Fibroblast of skin of left biceps (primary cell): ENCODE data around the gene ABHD16A.
"Not testable (repeated sequence)": the region's sequence is repeated elsewhere in the genome, so short reads cannot be mapped to it uniquely, and the experiment has no call there.

Source experiments
- DNase-seq, 2 experiments: peaks; one replicate each; pipeline ENCODE4 v3.0.0-alpha.2; 2013; ENCODE audit warnings: low read depth in 2 of 2

Gene ABHD16A

DNA sequence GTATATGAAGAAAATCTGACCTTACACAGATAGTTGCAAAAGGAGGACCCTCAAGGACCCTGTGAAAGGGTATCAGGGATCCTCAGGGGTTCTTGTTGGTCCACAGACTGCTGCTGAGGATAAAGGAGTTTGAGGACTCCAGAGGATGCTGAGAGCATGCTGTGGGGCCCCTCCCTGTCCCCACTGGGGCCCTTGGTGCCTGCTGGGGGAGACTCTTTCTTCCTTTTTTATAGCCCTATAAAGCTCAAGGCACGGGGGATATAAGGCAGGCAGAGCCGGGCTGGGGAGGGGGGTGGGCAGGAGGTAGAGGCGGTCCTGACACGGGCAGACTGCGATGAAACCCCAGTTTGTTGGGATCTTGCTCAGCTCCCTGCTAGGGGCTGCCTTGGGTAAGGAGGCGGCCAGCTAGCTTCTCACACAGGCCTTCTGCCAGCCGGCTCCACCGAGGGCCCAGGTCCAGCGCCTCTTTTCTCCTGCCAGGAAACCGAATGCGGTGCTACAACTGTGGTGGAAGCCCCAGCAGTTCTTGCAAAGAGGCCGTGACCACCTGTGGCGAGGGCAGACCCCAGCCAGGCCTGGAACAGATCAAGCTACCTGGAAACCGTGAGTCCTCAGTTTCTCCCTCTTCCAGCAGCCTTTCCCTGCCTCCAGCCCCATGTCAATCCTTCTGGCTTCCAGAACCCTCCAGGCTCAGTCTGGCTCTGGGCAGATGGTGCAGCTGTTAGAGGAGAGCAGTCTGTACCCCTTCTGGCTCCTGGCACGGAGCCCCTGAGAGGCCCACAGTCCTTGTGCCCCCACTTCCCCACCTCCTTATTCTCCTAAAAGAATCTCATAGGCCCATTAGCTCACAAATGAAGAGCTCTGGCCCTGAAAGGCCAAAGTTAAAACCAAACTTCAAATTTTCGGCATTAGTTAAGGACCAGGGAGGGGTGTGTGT, 12.2 kb upstream of the ABHD16A start, which contains the start of gene LY6G6D:
Gene LY6G6D (plus strand): TSS at position 327 of the 937 bp plus-strand sequence. CDS start 8 bp downstream, at position 335.
- no peak for DNase-seq

DNA sequence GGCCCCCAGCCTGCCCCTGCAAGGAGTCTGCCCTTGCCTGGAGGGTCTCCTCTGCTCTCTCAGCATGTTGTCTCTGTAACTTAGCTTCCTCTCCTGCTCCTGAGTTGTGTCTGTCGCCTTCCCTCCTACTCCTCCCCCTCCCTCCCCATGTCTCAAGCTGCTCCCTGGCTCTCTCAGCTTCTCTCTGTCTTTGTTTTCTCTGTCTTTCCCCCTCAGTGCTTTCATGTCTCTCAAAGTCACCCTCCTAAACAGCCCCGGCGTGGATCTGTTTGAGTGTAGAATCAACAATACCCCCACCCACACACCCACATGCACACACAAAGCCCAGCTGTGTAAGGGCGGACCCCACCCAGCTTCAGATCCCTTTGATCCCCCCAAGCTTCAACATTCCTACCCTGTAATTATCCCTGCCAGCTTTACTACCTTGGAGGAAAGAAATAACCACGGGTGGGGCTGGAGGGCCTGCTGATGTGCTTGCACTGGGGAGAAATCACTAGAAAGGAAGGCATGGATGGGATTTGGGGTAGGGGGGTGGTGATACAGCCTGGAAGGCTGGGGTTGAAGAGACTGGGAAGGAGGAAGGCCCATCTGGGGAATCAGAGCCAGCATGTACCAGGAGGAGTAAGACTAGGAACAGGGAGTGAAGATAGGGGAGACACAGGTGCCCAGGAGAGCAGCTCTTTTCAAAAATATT, 11.0 kb upstream of the ABHD16A start:
- no peak for DNase-seq

DNA sequence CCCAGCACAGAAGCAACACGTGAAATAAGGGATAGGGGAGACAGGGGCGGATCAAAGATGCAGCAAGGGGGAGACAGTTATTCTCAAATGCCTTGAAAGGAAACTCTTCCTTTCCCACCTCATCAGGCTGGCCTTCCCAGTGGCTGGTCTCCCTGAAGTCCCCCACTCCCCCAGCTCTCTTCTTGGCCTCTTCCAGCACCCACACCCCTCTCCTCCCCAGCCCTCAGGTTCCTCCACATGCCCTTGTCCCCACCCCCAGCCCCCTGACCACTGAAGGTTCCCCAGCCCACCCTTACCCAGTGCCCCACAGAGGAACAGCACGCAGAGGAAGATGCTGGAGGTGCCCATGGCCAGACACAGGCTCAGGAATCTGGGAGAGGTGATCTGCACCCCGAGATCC, 10.3 kb upstream of the ABHD16A start:
- DNase-seq: no peak

DNA sequence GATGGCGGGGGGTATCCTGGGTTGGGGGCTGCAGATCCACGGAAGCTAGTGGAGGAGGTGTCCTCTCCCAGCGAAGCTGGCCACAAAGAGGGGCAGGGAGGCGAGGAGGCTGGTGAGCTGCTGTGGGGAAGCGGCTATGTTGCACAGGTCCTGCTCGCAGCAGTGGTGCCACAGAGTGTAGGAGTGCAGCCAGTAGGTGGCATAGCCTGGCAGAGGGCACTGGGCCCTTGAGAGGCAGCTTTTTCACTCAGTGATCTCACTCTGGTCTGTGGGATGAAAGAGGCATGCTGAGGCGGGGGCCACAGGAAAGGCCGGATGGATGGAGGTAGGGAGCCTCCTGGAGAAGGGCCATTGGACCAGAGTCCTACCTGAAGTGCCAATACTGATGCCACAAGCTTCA, 9.2 kb upstream of the ABHD16A start:
- DNase-seq: no peak

DNA sequence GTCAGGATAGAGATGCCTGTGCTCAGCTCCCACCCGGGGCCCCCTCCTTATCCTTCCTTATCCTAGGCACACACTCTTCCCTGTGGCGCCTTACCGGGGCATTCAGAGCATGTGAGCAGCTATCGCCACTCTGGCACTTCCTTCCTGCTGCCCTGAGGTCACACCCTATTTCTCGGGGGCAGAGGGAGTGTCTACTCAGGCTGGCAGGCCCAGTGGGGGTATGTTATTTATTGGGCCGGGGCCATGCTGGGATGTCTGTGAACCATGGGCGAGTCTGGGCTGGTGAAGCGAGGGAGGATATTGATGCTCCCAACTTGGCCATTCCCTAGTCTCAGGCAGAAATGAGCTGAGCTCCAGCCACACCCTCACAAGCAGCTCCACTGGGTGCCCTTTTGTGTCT, 8.1 kb upstream of the ABHD16A start:
- DNase-seq: no peak

DNA sequence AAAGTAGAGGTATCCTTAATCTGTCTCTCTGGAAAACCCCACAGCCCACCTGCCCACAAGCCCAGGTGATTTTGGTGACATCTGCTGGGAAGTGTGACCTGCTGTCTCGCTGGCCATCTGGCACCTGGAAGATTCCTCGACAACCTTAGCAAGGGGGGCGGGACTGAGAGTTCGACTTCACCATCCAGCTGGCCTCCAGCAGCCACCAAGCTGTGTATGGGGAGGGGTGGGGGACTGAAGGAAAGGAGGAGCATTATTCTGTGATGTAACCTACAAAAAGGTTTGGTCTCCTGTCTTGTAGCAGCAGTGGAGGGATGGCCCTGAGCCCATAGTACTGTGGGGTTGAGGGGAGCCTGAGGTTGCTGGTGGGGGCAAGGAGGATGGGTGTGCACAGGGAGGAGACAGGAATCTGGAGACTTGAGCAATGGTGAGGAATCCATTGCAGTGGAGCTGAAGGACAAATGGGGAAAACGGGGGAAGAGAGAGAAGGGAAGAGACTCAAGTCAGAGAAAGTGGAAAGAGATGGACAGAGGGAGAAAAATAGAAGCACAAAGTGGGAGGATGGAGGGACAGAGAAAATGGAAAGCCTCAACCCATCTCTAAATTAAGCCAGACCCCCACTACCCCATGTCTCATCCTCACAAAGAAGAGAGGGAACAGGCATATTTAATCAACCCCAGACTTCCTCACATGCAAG, 7.5 kb upstream of the ABHD16A start:
- no peak for DNase-seq

DNA sequence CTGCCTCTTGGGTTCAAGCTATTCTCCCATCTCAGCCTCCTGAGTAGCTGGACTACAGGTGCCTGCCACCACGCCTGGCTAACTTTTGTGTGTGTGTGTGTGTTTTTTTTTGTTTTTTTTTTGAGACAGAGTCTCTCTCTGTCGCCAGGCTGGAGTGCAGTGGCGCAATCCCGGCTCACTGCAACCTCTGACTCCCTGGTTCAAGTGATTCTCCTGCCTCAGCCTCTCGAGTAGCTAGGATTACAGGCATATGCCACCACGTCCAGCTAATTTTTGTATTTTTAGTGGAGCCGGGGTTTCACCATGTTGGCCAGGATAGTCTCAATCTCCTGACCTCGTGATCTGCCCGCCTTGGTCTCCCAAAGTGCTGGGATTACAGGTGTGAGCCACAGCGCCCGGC, 6.0 kb upstream of the ABHD16A start:
- DNase-seq: not testable (repeated sequence)

GRCh38 chr6:31708224-31708623, 5.1 kb upstream of the ABHD16A start:
- no peak for DNase-seq

DNA sequence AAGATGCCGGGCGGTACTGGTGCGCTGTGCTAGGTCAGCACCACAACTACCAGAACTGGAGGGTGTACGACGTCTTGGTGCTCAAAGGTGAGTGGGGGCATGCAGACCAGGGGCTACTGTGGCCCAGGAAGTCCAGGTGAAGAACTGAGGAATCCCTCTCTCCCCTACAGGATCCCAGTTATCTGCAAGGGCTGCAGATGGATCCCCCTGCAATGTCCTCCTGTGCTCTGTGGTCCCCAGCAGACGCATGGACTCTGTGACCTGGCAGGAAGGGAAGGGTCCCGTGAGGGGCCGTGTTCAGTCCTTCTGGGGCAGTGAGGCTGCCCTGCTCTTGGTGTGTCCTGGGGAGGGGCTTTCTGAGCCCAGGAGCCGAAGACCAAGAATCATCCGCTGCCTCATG, 4.6 kb upstream of the ABHD16A start:
- DNase-seq: no peak

DNA sequence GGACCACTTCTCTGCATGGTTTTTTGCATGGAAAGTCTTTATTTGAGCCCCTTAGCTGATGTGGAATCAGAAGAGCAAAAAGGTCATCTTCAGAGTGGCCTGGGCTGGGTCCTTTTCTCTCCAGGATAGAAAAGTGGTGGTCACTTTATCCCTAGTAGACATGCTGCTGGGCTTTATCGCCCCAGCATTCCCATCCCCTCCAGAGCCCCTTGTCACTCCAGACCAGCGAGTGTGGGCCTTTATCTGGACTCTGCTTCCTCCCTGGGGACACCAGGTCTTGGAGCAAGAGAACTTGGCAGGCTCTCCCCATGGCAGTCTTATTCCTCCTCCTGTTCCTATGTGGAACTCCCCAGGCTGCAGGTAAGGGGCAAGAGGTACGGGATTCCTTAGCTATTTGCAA, 3.5 kb upstream of the ABHD16A start, which contains the start of gene LY6G6F:
Gene LY6G6F (plus strand): TSS at position 268 of the 400 bp plus-strand sequence. CDS start 41 bp downstream, at position 309.
- DNase-seq: no peak

DNA sequence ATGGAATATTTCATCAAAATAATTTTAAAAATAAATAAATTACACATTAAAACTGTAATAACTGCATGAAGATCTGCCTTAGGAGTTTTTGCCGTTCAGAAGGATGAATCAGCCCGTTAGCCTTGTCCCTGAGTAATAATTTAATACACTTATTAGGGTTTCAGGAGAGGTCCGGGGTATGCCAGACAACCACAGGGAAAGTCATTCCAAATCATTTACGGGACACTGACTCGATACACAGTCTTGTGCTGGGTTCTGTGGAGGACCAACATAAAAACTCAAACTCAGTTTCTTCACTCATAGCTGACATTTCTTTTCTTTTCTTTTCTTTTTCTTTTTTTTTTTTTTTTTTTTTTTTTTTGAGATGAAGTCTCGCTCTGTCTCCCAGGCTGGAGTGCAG, 2.8 kb upstream of the ABHD16A start:
- DNase-seq: no peak

DNA sequence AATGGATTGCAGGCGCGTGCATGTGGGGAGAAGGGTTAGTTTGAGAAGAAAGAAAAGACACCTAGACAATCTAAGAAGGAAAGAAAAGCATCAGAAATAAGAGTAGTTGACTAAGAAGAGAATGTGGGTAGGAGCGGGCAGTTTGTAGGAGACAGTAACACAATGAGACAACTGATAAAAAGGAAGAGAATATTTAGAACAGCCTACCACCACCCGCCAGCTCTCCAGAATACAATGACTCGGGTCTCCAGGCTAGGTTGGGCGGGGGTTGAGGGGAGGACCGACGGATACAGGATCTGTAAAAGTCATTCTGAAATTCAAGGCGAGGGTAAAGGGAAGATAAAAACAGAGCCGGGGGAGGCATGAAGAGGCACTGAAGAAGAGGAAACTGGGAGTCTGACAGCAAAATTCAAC, 712 bp downstream of the ABHD16A start:
- DNase-seq: no peak

- no peak for DNase-seq
Observed at GRCh38 chr6:31701666-31702404, 1.3 kb downstream of the ABHD16A start.

GRCh38 chr6:31700740-31701401, 2.3 kb downstream of the ABHD16A start:
- DNase-seq: no peak

- DNase-seq: no peak
Observed at GRCh38 chr6:31697555-31697954, 5.6 kb downstream of the ABHD16A start.

GRCh38 chr6:31693535-31693934, 9.6 kb downstream of the ABHD16A start:
- DNase-seq: no peak

DNA sequence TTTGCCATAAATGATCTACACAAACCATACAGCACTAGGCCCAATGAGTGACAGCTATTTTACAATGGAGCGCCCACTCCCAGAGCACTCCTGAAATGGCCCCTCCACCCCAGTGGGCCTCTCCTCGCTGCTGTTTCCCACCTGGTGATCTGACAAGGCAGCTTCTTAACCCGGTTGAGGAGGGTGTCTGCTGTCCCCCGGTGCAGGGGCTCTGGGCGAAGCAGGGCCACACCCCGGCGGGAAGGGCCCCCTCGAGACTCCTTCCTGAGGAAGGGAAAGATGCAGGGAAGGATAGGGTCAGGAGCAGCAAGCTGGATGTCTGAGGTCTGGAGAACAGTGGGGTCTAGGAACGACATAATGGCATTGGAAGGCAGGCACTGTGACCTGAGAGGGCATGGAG, 10.2 kb downstream of the ABHD16A start:
- DNase-seq: no peak

- no peak for DNase-seq
Observed at GRCh38 chr6:31692353-31692752, 10.8 kb downstream of the ABHD16A start.

DNA sequence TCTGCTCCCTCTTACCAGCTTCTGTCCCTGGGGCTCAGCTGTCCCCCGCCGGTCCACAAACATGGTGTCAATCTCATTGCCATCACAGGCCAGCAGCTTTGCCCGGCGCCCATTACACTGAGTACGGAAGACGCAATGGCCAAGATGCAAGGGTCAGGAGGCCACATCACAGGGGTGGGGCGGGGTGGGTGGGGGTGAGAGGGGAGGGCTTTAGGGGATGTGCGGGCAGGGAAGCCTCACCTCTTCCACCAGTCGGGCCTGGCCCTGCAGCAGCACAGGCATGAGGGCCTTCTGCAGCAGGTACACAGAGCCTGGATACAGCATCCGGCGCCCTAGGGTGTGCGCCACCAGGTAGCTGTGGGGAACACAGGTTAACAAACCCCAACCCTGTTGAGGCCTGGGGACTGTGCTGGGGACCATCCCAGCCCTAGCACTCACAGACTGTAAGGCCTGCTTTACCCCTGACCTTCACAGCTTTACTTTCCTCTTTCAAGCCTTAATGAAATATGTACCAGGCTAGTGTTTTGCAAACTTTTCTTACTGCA, 11.5 kb downstream of the ABHD16A start:
- no peak for DNase-seq

GRCh38 chr6:31691078-31691463, 12.1 kb downstream of the ABHD16A start:
- DNase-seq: no peak
